ENCODE measurements around the gene COL8A2. TPM values are rescaled to one million over a fixed set of nuclear protein-coding genes. Genes with fewer than 3 reads are reported as not detected.

Gene COL8A2
- total RNA-seq, 1 experiment from 2014 or later = 2.3 TPM

- POLR2A ChIA-PET = interaction anchor here (1.8 kb wide), 2 partner anchors 13 to 153 kb away, joined by 8 to 9 read pairs; partner anchors contain the start of gene AGO3
- Mint-ChIP-seq H3K9me3 (no peaks in the 10 kb centered on the region), H3K27ac (no peak within 1 kb of the TSS), H3K36me3 (no peaks in the 10 kb centered on the region), H3K27me3 (ENCODE audit: low read depth) (peaks cover 2% of the 10 kb centered on the region), H3K4me3 (peak within 1 kb of the TSS; percentile 66), H3K4me1 (peaks cover 8% of the 10 kb centered on the region)
- CTCF ChIA-PET = interaction anchor here (0.6 to 1.6 kb wide), 10 partner anchors 13 to 278 kb away, joined by 3 to 11 read pairs (median 4); partner anchors contain the start of genes AGO1, SH3D21 and TRAPPC3
- DNase-seq (ENCODE audit: low spot score) (peak; percentile 87), ATAC-seq (peak; percentile 49)
- peak; percentile 90 for TF ChIP-seq ZNF121 (CRISPR knock-in tag; IDR thresholded peaks at IDR 0.05)
- no peak for TF ChIP-seq TP53 (CRISPR knock-in tag; IDR thresholded peaks at IDR 0.05)
- 0 out of 2 replicates have a peak, but pooled peaks have one; percentile 44 for TF ChIP-seq ZNF281 (CRISPR knock-in tag; IDR thresholded peaks at IDR 0.05)
These were observed 41.2 kb downstream of the COL8A2 start, which contains the start of gene TEKT2 for GRCh38 chr1:36083635-36084496. TEKT2 (plus strand) TSS chr1:36084094; CDS start chr1:36084922, 828 bp downstream.

GRCh38 chr1:36083219-36083618, 41.8 kb downstream of the COL8A2 start:
- H3K27ac Mint-ChIP-seq = no peak overlapping the region
- peaks cover 2% of the 10 kb centered on the region for H3K27me3 Mint-ChIP-seq (ENCODE audit: low read depth)
- no peaks in the 10 kb centered on the region for H3K9me3 Mint-ChIP-seq
- no peaks in the 10 kb centered on the region for H3K36me3 Mint-ChIP-seq
- ChIA-PET CTCF (interaction anchor here (0.8 to 1.6 kb wide), 7 partner anchors 14 to 223 kb away, joined by 3 to 11 read pairs (median 3); partner anchors contain the start of genes AGO1, SH3D21 and TRAPPC3), POLR2A (interaction anchor here (1.8 kb wide), 1 partner anchor 13 kb away, joined by 8 read pairs; no protein-coding TSS in a partner anchor)
- ATAC-seq (no peak), DNase-seq (ENCODE audit: low spot score) (no peak)
- TF ChIP-seq ATF2 (CRISPR knock-in tag; IDR thresholded peaks at IDR 0.05; ENCODE audit: borderline replicate concordance, low read depth) (no peak), IRF1 (CRISPR knock-in tag; IDR thresholded peaks at IDR 0.05) (no peak), ELF4 (CRISPR knock-in tag; IDR thresholded peaks at IDR 0.05; ENCODE audit: low read depth) (no peak), NR3C1 (CRISPR knock-in tag; conservative IDR thresholded peaks at IDR 0.05; ENCODE audit: low read depth) (no peak), ZNF317 (CRISPR knock-in tag; IDR thresholded peaks at IDR 0.05; ENCODE audit: borderline replicate concordance, low read depth) (no peak), FOXP4 (CRISPR knock-in tag; IDR thresholded peaks at IDR 0.05) (no peak), E2F5 (CRISPR knock-in tag; IDR thresholded peaks at IDR 0.05) (no peak), FOXJ3 (CRISPR knock-in tag; IDR thresholded peaks at IDR 0.05; ENCODE audit: borderline replicate concordance) (no peak), MYBL2 (CRISPR knock-in tag; IDR thresholded peaks at IDR 0.05) (no peak), SOX15 (CRISPR knock-in tag; IDR thresholded peaks at IDR 0.05) (no peak)
- peaks cover 8% of the 10 kb centered on the region for H3K4me1 Mint-ChIP-seq
- H3K4me3 Mint-ChIP-seq = peak overlapping the region; percentile 66
